ENCODE results near the gene CXCL9.
A peak's percentile ranks its signal among the peaks of the same experiment; 100 is the strongest.
"Not testable (repeated sequence)": the region's sequence is repeated elsewhere in the genome, so short reads cannot be mapped to it uniquely, and the experiment has no call there.

The CXCL9 gene

GRCh38 chr4:76007089-76007862 is at the start of gene CXCL9:
CXCL9 (minus strand) TSS chr4:76007509; CDS start chr4:76007449, 60 bp downstream.
- DNase-seq (ENCODE audit: low spot score), result no peak
- no peak for TF ChIP-seq CTCF (IDR thresholded peaks at IDR 0.05; ENCODE audit: extremely low read depth, missing control alignments)

GRCh38 chr4:76055421-76055820 is 48.1 kb upstream of the CXCL9 start:
- DNase-seq (ENCODE audit: low spot score), result no peak
- no peak for TF ChIP-seq CTCF (IDR thresholded peaks at IDR 0.05; ENCODE audit: extremely low read depth, missing control alignments)

GRCh38 chr4:76055016-76055415 is 47.7 kb upstream of the CXCL9 start:
- DNase-seq (ENCODE audit: low spot score), result peak; percentile 83

GRCh38 chr4:76053730-76054129 is 46.4 kb upstream of the CXCL9 start:
- DNase-seq (ENCODE audit: low spot score), result no peak

More at GRCh38 chr4:76055016-76055415, 47.7 kb upstream of the CXCL9 start:
- no peak for TF ChIP-seq CTCF (IDR thresholded peaks at IDR 0.05; ENCODE audit: extremely low read depth, missing control alignments)

GRCh38 chr4:76050560-76051050 is 43.3 kb upstream of the CXCL9 start:
- not testable (repeated sequence) for DNase-seq (ENCODE audit: low spot score)

More at GRCh38 chr4:76053730-76054129, 46.4 kb upstream of the CXCL9 start:
- TF ChIP-seq CTCF (IDR thresholded peaks at IDR 0.05; ENCODE audit: extremely low read depth, missing control alignments), result no peak

- not testable (repeated sequence) for DNase-seq (ENCODE audit: low spot score)
These were observed 42.6 kb upstream of the CXCL9 start for GRCh38 chr4:76049860-76050416.

- not testable (repeated sequence) for DNase-seq (ENCODE audit: low spot score)
These were observed 37.4 kb upstream of the CXCL9 start for GRCh38 chr4:76044686-76045085.

GRCh38 chr4:76043306-76043705 is 36.0 kb upstream of the CXCL9 start:
- DNase-seq (ENCODE audit: low spot score), result not testable (repeated sequence)

- DNase-seq (ENCODE audit: low spot score), result not testable (repeated sequence)
These were observed 35.1 kb upstream of the CXCL9 start for GRCh38 chr4:76042241-76042998.

GRCh38 chr4:76036855-76037254 is 29.5 kb upstream of the CXCL9 start:
- TF ChIP-seq CTCF (IDR thresholded peaks at IDR 0.05; ENCODE audit: extremely low read depth, missing control alignments), result no peak
- DNase-seq (ENCODE audit: low spot score), result no peak

All from GM20000 (cell line).